ENCODE results near the gene LMAN2L.

Gene LMAN2L

DNA sequence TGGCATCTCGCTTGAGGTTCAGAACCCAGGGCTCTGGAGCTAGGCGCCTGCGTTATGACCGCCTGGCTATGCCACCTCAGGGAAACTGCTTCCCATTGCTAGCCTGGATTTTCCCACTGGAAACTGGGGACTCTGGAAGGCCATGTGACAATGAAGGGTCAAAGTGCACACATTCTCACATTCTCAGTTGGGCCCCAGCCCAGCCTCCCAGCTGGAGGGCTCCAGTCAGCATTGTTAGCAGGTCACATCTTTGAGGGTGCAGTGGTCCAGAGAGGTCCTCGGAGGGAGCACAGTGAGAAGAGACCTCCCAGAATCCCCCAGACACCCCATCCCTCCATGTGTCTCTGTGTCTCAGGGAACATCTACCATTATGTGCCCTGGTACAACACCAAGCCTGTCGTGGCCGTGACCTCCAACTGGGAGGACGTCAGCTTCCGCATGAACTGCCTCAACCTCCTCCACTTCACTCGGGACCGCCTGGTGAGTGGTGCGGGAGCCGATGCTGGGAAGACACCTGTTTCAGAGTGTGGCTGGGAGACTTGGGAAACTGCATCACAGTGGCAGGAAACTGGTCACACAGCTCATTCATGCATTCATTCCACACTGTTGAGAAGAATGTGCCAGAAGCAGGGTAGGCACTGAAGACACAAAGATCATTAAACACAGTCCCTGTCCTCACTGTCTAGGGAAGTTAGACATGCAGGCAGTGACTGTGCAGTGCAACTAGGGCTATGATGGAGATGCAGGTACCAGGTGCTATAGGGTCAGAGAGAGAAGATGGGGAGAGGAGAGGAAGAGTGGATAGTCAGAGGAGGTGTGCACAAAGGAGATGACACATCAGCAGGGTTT is 55.7 kb downstream of the LMAN2L start:
- Histone ChIP-seq H3K4me2 (ENCODE audit: low read length) (no peak overlapping the region), H3K36me3 (ENCODE audit: control insufficient read depth, low read length) (no peaks in the 10 kb centered on the region), H3K4me1 (ENCODE audit: control insufficient read depth, low read length) (no peaks in the 10 kb centered on the region), H3K79me2 (ENCODE audit: control insufficient read depth, low read length) (no peaks in the 10 kb centered on the region), H3K9me3 (ENCODE audit: control insufficient read depth, insufficient read depth, low read length) (no peaks in the 10 kb centered on the region), H3K9me2 (replicated peaks; ENCODE audit: control insufficient read depth, low read length) (no peaks in the 10 kb centered on the region), H3F3A (ENCODE audit: control insufficient read depth, insufficient read depth) (no peaks in the 10 kb centered on the region), H4K20me1 (ENCODE audit: control insufficient read depth, insufficient read depth, low read depth, low read length) (no peaks in the 10 kb centered on the region), H3K4me3 (ENCODE audit: low read length) (no peak overlapping the region), H3K27me3 (ENCODE audit: control insufficient read depth, low read length) (peaks cover 10% of the 10 kb centered on the region), H3K27ac (ENCODE audit: low read depth, low read length) (no peak overlapping the region)
- no peak for TF ChIP-seq EZH2phosphoT487 (IDR thresholded peaks at IDR 0.05; ENCODE audit: borderline replicate concordance, low read length)
- TF ChIP-seq, protein P1, sequence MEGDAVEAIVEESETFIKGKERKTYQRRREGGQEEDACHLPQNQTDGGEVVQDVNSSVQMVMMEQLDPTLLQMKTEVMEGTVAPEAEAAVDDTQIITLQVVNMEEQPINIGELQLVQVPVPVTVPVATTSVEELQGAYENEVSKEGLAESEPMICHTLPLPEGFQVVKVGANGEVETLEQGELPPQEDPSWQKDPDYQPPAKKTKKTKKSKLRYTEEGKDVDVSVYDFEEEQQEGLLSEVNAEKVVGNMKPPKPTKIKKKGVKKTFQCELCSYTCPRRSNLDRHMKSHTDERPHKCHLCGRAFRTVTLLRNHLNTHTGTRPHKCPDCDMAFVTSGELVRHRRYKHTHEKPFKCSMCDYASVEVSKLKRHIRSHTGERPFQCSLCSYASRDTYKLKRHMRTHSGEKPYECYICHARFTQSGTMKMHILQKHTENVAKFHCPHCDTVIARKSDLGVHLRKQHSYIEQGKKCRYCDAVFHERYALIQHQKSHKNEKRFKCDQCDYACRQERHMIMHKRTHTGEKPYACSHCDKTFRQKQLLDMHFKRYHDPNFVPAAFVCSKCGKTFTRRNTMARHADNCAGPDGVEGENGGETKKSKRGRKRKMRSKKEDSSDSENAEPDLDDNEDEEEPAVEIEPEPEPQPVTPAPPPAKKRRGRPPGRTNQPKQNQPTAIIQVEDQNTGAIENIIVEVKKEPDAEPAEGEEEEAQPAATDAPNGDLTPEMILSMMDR (IDR thresholded peaks at IDR 0.05; ENCODE audit: low read depth, low read length, poor library complexity, severe bottlenecking) = no peak

DNA sequence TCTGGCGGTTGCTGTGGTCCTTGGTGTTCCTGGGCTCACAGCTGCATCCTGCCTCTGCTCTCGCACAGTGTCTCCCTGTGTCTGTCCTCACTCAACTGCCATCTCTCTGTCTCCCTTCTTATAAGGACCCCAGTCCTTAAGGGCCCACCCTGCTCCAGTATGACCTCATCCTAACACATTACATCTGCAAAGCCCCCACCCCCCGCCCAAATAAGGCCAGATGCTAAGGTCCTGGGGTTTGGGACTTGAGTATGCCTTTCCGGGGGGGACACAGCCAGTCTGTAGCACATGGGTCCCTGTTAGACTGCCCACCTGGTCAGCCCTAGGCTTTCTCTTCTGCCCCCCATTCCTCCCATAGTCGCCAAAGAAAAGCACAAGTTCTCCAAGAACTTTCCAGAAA is 56.6 kb downstream of the LMAN2L start:
- TF ChIP-seq, protein P1 (IDR thresholded peaks at IDR 0.05; ENCODE audit: low read depth, low read length, poor library complexity, severe bottlenecking) = no peak
- TF ChIP-seq EZH2phosphoT487 (IDR thresholded peaks at IDR 0.05; ENCODE audit: borderline replicate concordance, low read length) = no peak
- H3K4me2 ChIP-seq (ENCODE audit: low read length) = no peak overlapping the region

DNA sequence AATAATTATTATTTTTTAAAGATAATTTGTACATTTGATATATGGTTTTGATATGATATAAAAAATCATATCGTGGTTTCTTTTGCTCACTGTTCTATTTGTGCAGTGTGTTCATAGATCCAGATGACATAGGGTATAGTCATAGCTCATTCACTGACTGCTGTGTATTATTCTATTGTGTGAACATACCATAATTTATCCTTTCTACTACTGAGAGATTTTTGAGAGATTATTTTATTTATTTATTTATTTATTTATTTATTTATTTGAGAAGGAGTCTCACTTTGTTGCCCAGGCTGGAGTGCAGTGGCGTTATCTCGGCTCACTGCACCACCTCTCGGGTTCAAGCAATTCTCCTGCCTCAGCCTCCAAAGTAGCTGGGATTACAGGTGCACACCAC is 58.3 kb downstream of the LMAN2L start:
- H4K20me1 ChIP-seq (ENCODE audit: control insufficient read depth, insufficient read depth, low read depth, low read length) = no peaks in the 10 kb centered on the region
- H3K9me3 ChIP-seq (ENCODE audit: control insufficient read depth, insufficient read depth, low read length) = no peaks in the 10 kb centered on the region
- H3K27me3 ChIP-seq (ENCODE audit: control insufficient read depth, low read length) = peaks cover 10% of the 10 kb centered on the region
- no peak for TF ChIP-seq EZH2phosphoT487 (IDR thresholded peaks at IDR 0.05; ENCODE audit: borderline replicate concordance, low read length)
- TF ChIP-seq, protein P1 (IDR thresholded peaks at IDR 0.05; ENCODE audit: low read depth, low read length, poor library complexity, severe bottlenecking) = no peak
- H3K36me3 ChIP-seq (ENCODE audit: control insufficient read depth, low read length) = no peaks in the 10 kb centered on the region
- H3K4me3 ChIP-seq (ENCODE audit: low read length) = no peak overlapping the region
- no peaks in the 10 kb centered on the region for H3K79me2 ChIP-seq (ENCODE audit: control insufficient read depth, low read length)
- H3K9me2 ChIP-seq (replicated peaks; ENCODE audit: control insufficient read depth, low read length) = no peaks in the 10 kb centered on the region
- no peak overlapping the region for H3K27ac ChIP-seq (ENCODE audit: low read depth, low read length)
- no peaks in the 10 kb centered on the region for H3K4me1 ChIP-seq (ENCODE audit: control insufficient read depth, low read length)
- no peak overlapping the region for H3K4me2 ChIP-seq (ENCODE audit: low read length)
- no peaks in the 10 kb centered on the region for H3F3A ChIP-seq (ENCODE audit: control insufficient read depth, insufficient read depth)

More for the DNA sequence above, 56.6 kb downstream of the LMAN2L start:
- Histone ChIP-seq H3K4me3 (ENCODE audit: low read length) (no peak overlapping the region), H3K27me3 (ENCODE audit: control insufficient read depth, low read length) (peaks cover 10% of the 10 kb centered on the region), H3K9me2 (replicated peaks; ENCODE audit: control insufficient read depth, low read length) (no peaks in the 10 kb centered on the region), H3K9me3 (ENCODE audit: control insufficient read depth, insufficient read depth, low read length) (no peaks in the 10 kb centered on the region), H3F3A (ENCODE audit: control insufficient read depth, insufficient read depth) (no peaks in the 10 kb centered on the region), H4K20me1 (ENCODE audit: control insufficient read depth, insufficient read depth, low read depth, low read length) (no peaks in the 10 kb centered on the region), H3K79me2 (ENCODE audit: control insufficient read depth, low read length) (no peaks in the 10 kb centered on the region), H3K36me3 (ENCODE audit: control insufficient read depth, low read length) (no peaks in the 10 kb centered on the region), H3K4me1 (ENCODE audit: control insufficient read depth, low read length) (no peaks in the 10 kb centered on the region), H3K27ac (ENCODE audit: low read depth, low read length) (no peak overlapping the region)

All from DOHH2 (cell line).